Retinal pigment epithelial cell (primary cell): ENCODE results near the gene B4GALT6.

ENCODE experiments used
- DNase-seq: peaks from one replicate; pipeline ENCODE4 v3.0.0-alpha.2; 2010; ENCODE audit warnings: low read depth
- H3K4me3 ChIP-seq: 2 replicates; pipeline ENCODE4 v1.5.1; 2011; ENCODE audit warnings: mild to moderate bottlenecking, low read length, control low read depth, moderate library complexity
- TF ChIP-seq, protein P1 (sequence below): conservative IDR thresholded peaks from 2 replicates; pipeline ENCODE4 v1.5.1; 2011; ENCODE audit warnings: low read depth, low read length, control low read depth, inconsistent platforms

Gene B4GALT6

DNA sequence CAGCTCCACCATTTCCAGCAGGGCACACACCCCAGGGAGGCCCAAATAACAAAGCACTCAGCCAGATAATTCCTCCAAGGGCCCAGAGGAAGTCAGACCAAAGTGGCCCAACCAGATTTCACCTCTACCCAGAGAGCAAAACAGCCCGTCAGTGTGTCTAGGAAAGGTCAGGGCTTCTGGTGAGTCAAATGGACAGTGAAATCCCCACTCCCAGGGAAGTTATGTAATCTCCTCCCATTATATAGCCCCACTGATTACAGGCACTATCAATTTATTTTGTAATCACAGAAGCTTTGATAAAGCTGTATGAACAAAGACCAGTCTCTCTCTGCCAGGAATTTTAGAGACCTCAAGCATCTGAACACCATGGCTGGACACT, 4.0 kb downstream of the B4GALT6 start:
- no peak overlapping the region for H3K4me3 ChIP-seq
- DNase-seq: no peak
- TF ChIP-seq, protein P1, sequence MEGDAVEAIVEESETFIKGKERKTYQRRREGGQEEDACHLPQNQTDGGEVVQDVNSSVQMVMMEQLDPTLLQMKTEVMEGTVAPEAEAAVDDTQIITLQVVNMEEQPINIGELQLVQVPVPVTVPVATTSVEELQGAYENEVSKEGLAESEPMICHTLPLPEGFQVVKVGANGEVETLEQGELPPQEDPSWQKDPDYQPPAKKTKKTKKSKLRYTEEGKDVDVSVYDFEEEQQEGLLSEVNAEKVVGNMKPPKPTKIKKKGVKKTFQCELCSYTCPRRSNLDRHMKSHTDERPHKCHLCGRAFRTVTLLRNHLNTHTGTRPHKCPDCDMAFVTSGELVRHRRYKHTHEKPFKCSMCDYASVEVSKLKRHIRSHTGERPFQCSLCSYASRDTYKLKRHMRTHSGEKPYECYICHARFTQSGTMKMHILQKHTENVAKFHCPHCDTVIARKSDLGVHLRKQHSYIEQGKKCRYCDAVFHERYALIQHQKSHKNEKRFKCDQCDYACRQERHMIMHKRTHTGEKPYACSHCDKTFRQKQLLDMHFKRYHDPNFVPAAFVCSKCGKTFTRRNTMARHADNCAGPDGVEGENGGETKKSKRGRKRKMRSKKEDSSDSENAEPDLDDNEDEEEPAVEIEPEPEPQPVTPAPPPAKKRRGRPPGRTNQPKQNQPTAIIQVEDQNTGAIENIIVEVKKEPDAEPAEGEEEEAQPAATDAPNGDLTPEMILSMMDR: no peak

DNA sequence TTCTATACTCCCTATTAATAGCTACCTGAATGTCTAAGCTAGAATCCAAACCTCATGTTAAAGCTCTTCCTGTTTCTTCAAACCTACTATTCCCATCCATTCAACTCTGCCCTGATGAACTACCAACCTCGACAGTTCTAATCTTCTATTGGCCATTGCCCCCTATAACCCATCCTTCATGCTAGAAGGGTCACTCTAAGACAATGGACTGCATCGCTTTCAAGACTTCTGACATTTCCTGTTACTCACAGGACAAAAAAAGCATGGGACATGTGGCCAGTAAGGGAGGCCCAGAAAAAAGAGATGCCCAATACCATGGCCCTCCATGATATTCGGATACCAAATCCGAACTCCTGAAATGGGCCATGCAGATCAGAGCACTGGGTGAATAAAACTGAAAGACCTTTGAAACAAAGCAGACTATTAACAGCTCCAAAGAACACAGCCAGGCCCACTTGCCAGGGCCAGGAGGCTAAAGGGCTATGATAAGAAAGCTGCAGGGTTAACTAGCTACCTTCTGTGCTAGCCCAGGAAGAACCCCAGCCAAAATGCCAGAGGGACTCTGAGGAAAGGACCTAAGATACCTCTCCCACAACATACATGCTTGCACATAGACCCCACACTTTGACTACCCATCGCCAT, 4.5 kb downstream of the B4GALT6 start:
- TF ChIP-seq, protein P1: no peak
- H3K4me3 ChIP-seq: no peak overlapping the region
- no peak for DNase-seq

DNA sequence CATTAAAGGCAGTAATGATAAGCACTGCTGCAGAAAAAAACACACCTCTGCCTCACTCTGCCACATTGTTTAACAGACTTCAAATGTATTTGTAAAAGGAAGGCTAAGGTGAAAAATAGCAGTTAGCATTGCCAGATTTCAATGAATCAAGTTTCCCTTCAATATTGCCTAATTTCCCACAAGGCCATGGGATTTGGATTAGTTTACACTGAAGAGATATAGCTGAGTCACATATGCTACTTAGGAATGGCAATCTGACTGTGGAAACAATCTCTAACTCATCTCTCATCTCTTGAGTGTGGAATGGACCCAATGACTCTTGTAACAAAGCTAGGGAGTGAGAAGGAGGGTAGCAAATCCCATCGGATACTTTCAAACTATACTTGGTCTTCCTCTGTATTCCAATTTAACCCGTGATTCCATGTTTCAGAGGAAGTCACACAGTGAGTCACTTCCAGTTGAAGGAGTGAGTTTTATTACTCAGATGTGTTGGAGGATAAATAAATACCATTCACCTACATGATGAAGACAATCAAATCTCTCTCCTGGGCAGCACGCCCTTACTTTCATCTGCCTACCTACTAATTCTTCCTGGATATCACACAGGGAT, 5.1 kb downstream of the B4GALT6 start:
- DNase-seq: no peak
- H3K4me3 ChIP-seq: no peak overlapping the region
- TF ChIP-seq, protein P1: no peak

DNA sequence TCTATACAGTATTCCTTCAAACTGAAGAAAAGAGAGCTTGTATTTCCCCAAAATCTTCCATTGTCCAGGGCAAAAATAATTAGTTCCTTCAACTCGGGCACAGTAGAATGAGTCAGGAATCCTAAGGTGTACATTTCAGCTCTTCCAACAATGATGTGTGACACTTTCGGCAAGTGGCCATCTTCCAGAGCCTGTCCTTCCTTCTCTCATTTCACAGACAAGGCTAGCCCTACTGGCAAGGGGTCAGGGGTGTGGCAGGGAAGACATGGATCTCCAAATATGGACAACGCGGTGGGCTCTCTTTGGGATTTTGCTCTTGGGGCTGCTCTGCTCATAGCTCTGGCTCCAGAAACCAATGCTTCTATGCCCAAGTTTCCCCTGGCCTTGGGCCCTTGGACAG, 6.0 kb downstream of the B4GALT6 start:
- no peak for DNase-seq
- H3K4me3 ChIP-seq: no peak overlapping the region
- TF ChIP-seq, protein P1: no peak

DNA sequence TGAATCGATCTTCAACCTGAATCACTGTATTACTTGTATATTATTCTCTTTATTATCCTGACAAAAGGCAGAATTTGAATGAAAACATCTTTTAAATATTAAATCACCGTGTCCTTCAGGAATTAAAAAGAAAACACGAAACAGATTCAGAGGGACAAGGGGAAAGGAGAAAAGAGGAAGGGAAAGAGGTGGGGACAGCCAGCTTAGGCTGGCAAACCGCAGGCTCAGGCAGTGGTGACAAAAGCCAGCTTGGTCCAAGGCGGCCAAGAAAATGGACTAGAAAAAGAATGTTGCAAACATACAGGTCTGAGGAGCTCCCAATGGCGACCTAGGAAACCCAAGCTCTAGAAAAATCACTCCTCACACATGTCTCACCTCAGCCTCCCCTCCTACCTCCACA, 6.8 kb downstream of the B4GALT6 start:
- H3K4me3 ChIP-seq: no peak overlapping the region
- no peak for DNase-seq
- TF ChIP-seq, protein P1: no peak

DNA sequence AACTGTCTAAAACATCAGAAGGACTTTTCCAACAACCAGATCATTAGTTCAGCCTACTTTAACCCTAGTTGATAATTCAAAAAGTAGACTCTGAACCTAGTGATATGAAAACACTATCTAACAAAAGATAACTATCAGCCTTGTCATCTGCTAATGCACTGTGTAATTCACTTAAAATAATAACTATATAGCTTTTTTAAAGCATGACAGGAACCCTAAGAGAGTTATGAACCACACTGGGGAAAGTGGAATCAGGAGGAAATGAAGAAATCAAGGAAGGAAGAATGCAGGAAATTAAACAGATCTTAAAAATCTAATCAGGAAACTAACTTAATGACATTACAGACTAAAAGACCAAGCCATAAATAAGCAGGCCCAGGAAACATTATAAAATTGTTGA, 9.0 kb downstream of the B4GALT6 start:
- DNase-seq: no peak
- TF ChIP-seq, protein P1: no peak
- H3K4me3 ChIP-seq: no peak overlapping the region

DNA sequence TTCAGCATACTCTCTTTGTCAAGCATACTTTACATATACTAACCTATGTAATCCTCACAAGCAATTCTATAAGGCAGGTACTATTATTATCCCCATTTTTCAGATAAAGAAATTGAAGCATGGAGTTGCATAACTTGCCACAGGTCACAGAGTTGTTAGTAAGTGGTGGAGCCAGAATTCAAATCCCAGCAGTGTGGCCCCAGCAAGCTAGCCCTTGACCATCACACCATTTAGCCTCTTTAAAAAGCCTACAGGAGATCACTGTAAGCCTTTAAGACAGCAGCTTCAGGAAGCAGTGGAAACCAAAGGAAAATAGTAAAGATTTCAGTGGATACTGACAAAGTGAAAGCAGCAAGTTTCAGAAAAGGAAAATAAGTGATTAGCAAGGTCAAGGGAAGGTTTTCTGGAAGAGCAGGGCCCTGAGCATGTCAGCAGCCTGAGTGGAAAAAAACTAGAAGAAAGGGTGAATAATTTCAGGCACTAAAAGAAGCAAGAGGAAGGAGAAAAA, 11.7 kb downstream of the B4GALT6 start:
- DNase-seq: no peak

More for the DNA sequence above, 11.7 kb downstream of the B4GALT6 start:
- no peak overlapping the region for H3K4me3 ChIP-seq
- TF ChIP-seq, protein P1: no peak
